ENCODE results near the gene PRKCZ. TPM values are rescaled to one million over a fixed set of nuclear protein-coding genes. Genes with fewer than 3 reads are reported as not detected.

The PRKCZ gene
- total and polyA plus RNA-seq, 2 experiments from 2014 or later, result 26.2 to 36.9 TPM

- no peak for TF ChIP-seq STAT1 (IDR thresholded peaks at IDR 0.05; ENCODE audit: unreplicated experiment)
Measured at GRCh38 chr1:2028870-2029560, 21.2 kb upstream of the PRKCZ start (continued).

GRCh38 chr1:2029561-2029960, 20.6 kb upstream of the PRKCZ start:
- no peak for ATAC-seq
- TF ChIP-seq POLR2AphosphoS5 (IDR thresholded peaks at IDR 0.05; ENCODE audit: low read depth), result no peak
- TF ChIP-seq CREB1 (CRISPR knock-in tag; IDR thresholded peaks at IDR 0.05; ENCODE audit: low read depth), result no peak
- TF ChIP-seq JUNB (IDR thresholded peaks at IDR 0.05; ENCODE audit: unreplicated experiment), result no peak
- no peak for TF ChIP-seq ZNF462 (CRISPR knock-in tag; IDR thresholded peaks at IDR 0.05)
- TF ChIP-seq REST (IDR thresholded peaks at IDR 0.05; ENCODE audit: unreplicated experiment), result no peak
- no peak for TF ChIP-seq ZNF331 (CRISPR knock-in tag; IDR thresholded peaks at IDR 0.05; ENCODE audit: low read depth)
- no peak for TF ChIP-seq EZH2phosphoT487 (IDR thresholded peaks at IDR 0.05; ENCODE audit: unreplicated experiment)
- TF ChIP-seq STAT1 (IDR thresholded peaks at IDR 0.05; ENCODE audit: unreplicated experiment), result no peak
- TF ChIP-seq EZH2 (IDR thresholded peaks at IDR 0.05; ENCODE audit: low read depth, unreplicated experiment), result no peak
- Mint-ChIP-seq H3K4me1 (peaks cover 6% of the 10 kb centered on the region; the same call in 2 of the 3 replicates), H3K36me3 (ENCODE audit: low read depth) (no peaks in the 10 kb centered on the region), H3K27ac (no peak overlapping the region), H3K9me3 (no peaks in the 10 kb centered on the region), H3K4me3 (no peak overlapping the region), H3K27me3 (ENCODE audit: insufficient read depth, low read depth, poor library complexity) (peaks cover 8% of the 10 kb centered on the region)
- H3K27ac ChIP-seq (ENCODE audit: low read depth), result no peak overlapping the region
- H3K79me2 ChIP-seq (replicated peaks; ENCODE audit: insufficient read depth), result no peaks in the 10 kb centered on the region
- no peak overlapping the region for H3K4me2 ChIP-seq
- no peak overlapping the region for H3K4me3 ChIP-seq
- no peaks in the 10 kb centered on the region for H3K36me3 ChIP-seq (ENCODE audit: insufficient read depth)
- H4K20me1 ChIP-seq (replicated peaks; ENCODE audit: insufficient read depth), result no peaks in the 10 kb centered on the region
- no peaks in the 10 kb centered on the region for H3K27me3 ChIP-seq (ENCODE audit: insufficient read depth)
- H2AFZ ChIP-seq, result no peak overlapping the region
- H3K4me1 ChIP-seq (ENCODE audit: insufficient read depth), result no peaks in the 10 kb centered on the region
- no peak for DNase-seq (ENCODE audit: low spot score)
- H3F3A ChIP-seq (replicated peaks; ENCODE audit: low read depth), result no peaks in the 10 kb centered on the region
- no peaks in the 10 kb centered on the region for H3K9me2 ChIP-seq (ENCODE audit: insufficient read depth)
